IMR-90 (cell line): ENCODE measurements around the gene KCNH2. TPM values are rescaled to one million over a fixed set of nuclear protein-coding genes. Genes with fewer than 3 reads are reported as not detected.
"Not testable (repeated sequence)": the region's sequence is repeated elsewhere in the genome, so short reads cannot be mapped to it uniquely, and the experiment has no call there.

Source experiments
- ATAC-seq: fragments of 200-7000 bp; cut with Tn5 transposase; 2 replicates; pipeline ENCODE4 v1.9.1; 2020; ENCODE audit warnings: low read depth, mild to moderate bottlenecking, moderate library complexity
- BruUV-seq: library from RNA; stranded (reverse); fragments of 400-500 nt; replicated peaks from 2 replicates; lab custom pipeline; 2021; lab: Mats Ljungman, UMichigan
- CTCF ChIA-PET: fragments of 300-600 bp; formaldehyde crosslinking; extraction: SDS; loops from one replicate; lab custom pipeline; 2021; ENCODE audit warnings: antibody characterized with exemption; lab: Yijun Ruan, JAX
- POLR2A ChIA-PET: fragments of 300-600 bp; sonication (Branson Sonifier 250); formaldehyde crosslinking; loops from one replicate; lab custom pipeline; 2022; ENCODE audit warnings: antibody characterized with exemption; ENCODE audit not compliant: unreplicated experiment; lab: Charles Lee
- DNase-seq: peaks from one replicate; pipeline ENCODE4 v3.0.0; 2013
- H2AFZ ChIP-seq: replicated peaks from 2 replicates; pipeline ENCODE3; 2013; ENCODE audit warnings: low read length, mild to moderate bottlenecking; ENCODE audit not compliant: poor library complexity
- H2AK5ac ChIP-seq: 2 replicates; pipeline ENCODE4 v1.6.1; 2013; ENCODE audit warnings: low read depth, low read length, inconsistent platforms
- H2AK9ac ChIP-seq: replicated peaks from 2 replicates; pipeline ENCODE3; 2013; ENCODE audit warnings: mild to moderate bottlenecking, low read depth, low read length, moderate library complexity; ENCODE audit not compliant: poor library complexity
- H2BK120ac ChIP-seq: 2 replicates; pipeline ENCODE4 v1.6.1; 2013; ENCODE audit warnings: low read depth, low read length, inconsistent platforms
- H2BK15ac ChIP-seq: 3 replicates; pipeline ENCODE4 v1.6.1; 2013; ENCODE audit warnings: low read depth, low read length, inconsistent platforms
- H2BK20ac ChIP-seq: 2 replicates; pipeline ENCODE4 v1.6.1; 2013; ENCODE audit warnings: low read depth, mild to moderate bottlenecking, inconsistent platforms, low read length, moderate library complexity
- H2BK5ac ChIP-seq: 2 replicates; pipeline ENCODE4 v1.6.1; 2013; ENCODE audit warnings: mild to moderate bottlenecking, low read depth, low read length, inconsistent platforms; ENCODE audit not compliant: poor library complexity, severe bottlenecking
- H3K14ac ChIP-seq: replicated peaks from 2 replicates; pipeline ENCODE4 v1.6.1; 2013; ENCODE audit warnings: low read depth, low read length, inconsistent platforms
- H3K18ac ChIP-seq: 2 replicates; pipeline ENCODE4 v1.6.1; 2013; ENCODE audit warnings: low read depth, low read length, control low read depth
- H3K23ac ChIP-seq: 2 replicates; pipeline ENCODE4 v1.6.1; 2013; ENCODE audit warnings: low read depth, low read length, inconsistent platforms
- H3K27ac ChIP-seq: 2 replicates; pipeline ENCODE4 v1.5.1; 2013; ENCODE audit warnings: mild to moderate bottlenecking, control low read depth, low read length; ENCODE audit not compliant: insufficient read depth
- H3K27me3 ChIP-seq: 2 replicates; pipeline ENCODE4 v1.6.1; 2013; ENCODE audit warnings: low read length; ENCODE audit not compliant: control insufficient read depth, insufficient read depth
- H3K36me3 ChIP-seq: 2 replicates; pipeline ENCODE4 v1.6.1; 2013; ENCODE audit warnings: low read length, mixed read lengths; ENCODE audit not compliant: control insufficient read depth, insufficient read depth
- H3K4ac ChIP-seq: 2 replicates; pipeline ENCODE4 v1.6.1; 2013; ENCODE audit warnings: low read depth, low read length, inconsistent platforms
- H3K4me1 ChIP-seq: 2 replicates; pipeline ENCODE4 v1.6.1; 2013; ENCODE audit warnings: low read length, mixed read lengths; ENCODE audit not compliant: control insufficient read depth, insufficient read depth
- H3K4me2 ChIP-seq: 2 replicates; pipeline ENCODE4 v1.6.1; 2013; ENCODE audit warnings: low read depth, mild to moderate bottlenecking, control low read depth, low read length, moderate library complexity
- H3K4me3 ChIP-seq: 2 replicates; pipeline ENCODE4 v1.5.1; 2013; ENCODE audit warnings: low read depth, mild to moderate bottlenecking, control low read depth, low read length, moderate library complexity; ENCODE audit not compliant: insufficient read depth
- H3K56ac ChIP-seq: 2 replicates; pipeline ENCODE4 v1.6.1; 2013; ENCODE audit warnings: low read length, inconsistent platforms; ENCODE audit not compliant: insufficient read depth; ENCODE audit errors: extremely low read depth
- H3K79me1 ChIP-seq, 2 experiments: 2 replicates each; pipeline ENCODE4 v1.6.1; 2013; ENCODE audit warnings: low read length in 2 of 2, inconsistent platforms in 1 of 2, low read depth in 1 of 2
- H3K9ac ChIP-seq: 2 replicates; pipeline ENCODE4 v1.6.1; 2013; ENCODE audit warnings: low read depth, low read length, control low read depth
- H3K9me1 ChIP-seq: 2 replicates; pipeline ENCODE4 v1.6.1; 2013; ENCODE audit warnings: low read length, inconsistent platforms; ENCODE audit not compliant: insufficient read depth
- H3K9me3 ChIP-seq: 2 replicates; pipeline ENCODE4 v1.6.1; 2013; ENCODE audit warnings: low read length; ENCODE audit not compliant: control insufficient read depth, insufficient read depth
- H4K20me1 ChIP-seq: 2 replicates; pipeline ENCODE4 v1.6.1; 2013; ENCODE audit warnings: low read length, inconsistent platforms; ENCODE audit not compliant: insufficient read depth
- H4K5ac ChIP-seq: 2 replicates; pipeline ENCODE4 v1.6.1; 2013; ENCODE audit warnings: mild to moderate bottlenecking, low read depth, low read length, control low read depth
- H4K8ac ChIP-seq, 2 experiments: 2 replicates each; pipeline ENCODE4 v1.6.1; 2013; ENCODE audit warnings: low read depth in 2 of 2, low read length in 2 of 2, control low read depth in 1 of 2, inconsistent platforms in 1 of 2
- H4K91ac ChIP-seq: 2 replicates; pipeline ENCODE4 v1.6.1; 2013; ENCODE audit warnings: low read depth, low read length, inconsistent platforms; ENCODE audit not compliant: insufficient read depth
- WGBS, 2 experiments: methylation state at CpG; one replicate each; pipeline versions ENCODE4 v1.1.5 to v1.1.7; 2013; ENCODE audit warnings: missing lambda C conversion rate in 2 of 2; ENCODE audit not compliant: insufficient read length in 1 of 2; ENCODE audit errors: extremely low coverage in 2 of 2; 5-methylcytosine and 5-hydroxymethylcytosine counted together
- dilution Hi-C: fragments of 300-500 bp; cut with HindIII; formaldehyde crosslinking; loops from one replicate; pipeline ENCODE4 v1.14.3; 2018; ENCODE audit warnings: low sequenced_read_pairs; ENCODE audit not compliant: unreplicated experiment
- in situ Hi-C: fragments of 300-500 bp; cut with MboI; formaldehyde crosslinking; loops from 3 replicates; pipeline ENCODE4 v1.14.3; 2019; ENCODE audit warnings: low sequenced_read_pairs, inconsistent platforms, mixed read lengths
- intact Hi-C: fragments of 100-400 bp; cut with micrococcal nuclease; formaldehyde crosslinking; loops from 2 replicates; pipeline ENCODE4 v1.10.0; 2022
- polyA plus RNA-seq, 3 experiments: library from polyadenylated mRNA; depleted of rRNA; stranded (reverse); fragments of >200 nt; gene quantifications; 2 replicates each; pipeline ENCODE4 v1.2.3, GENCODE V29; 2012; ENCODE audit warnings: low replicate concordance in 1 of 3
- total RNA-seq: library from RNA; depleted of rRNA; stranded (reverse); fragments of >200 nt; gene quantifications from 2 replicates; pipeline ENCODE4 v1.2.3, GENCODE V29; 2012

KCNH2 gene
- total and polyA plus RNA-seq, 2 of the 4 experiments (the other 2 are of a cell fraction) = 0.90 to 2.1 TPM

GRCh38 chr7:150910305-150910995, 67.7 kb downstream of the KCNH2 start:
- H3K9me1 ChIP-seq, CTCF ChIA-PET, H2BK20ac ChIP-seq, H2BK120ac ChIP-seq, H3K4me1 ChIP-seq, H2BK15ac ChIP-seq, H2AK9ac ChIP-seq, H3K4me3 ChIP-seq, H3K4ac ChIP-seq, H2AK5ac ChIP-seq, H3K27ac ChIP-seq, H3K36me3 ChIP-seq, ATAC-seq, H4K5ac ChIP-seq, H3K79me1 ChIP-seq, H4K91ac ChIP-seq, in situ Hi-C loops, H3K9me3 ChIP-seq, DNase-seq, H4K20me1 ChIP-seq, H3K18ac ChIP-seq, H2AFZ ChIP-seq, H3K14ac ChIP-seq, BruUV-seq, H3K56ac ChIP-seq, H4K8ac ChIP-seq, H3K4me2 ChIP-seq, H3K9ac ChIP-seq, H3K23ac ChIP-seq, dilution Hi-C loops, intact Hi-C loops: not testable (repeated sequence)
- H3K27me3 ChIP-seq = peaks cover 21% of the 10 kb centered on the region; the same call in 1 of the 2 replicates
- POLR2A ChIA-PET = interaction anchor here (0.6 kb wide), 1 partner anchor 27 kb away, joined by 3 read pairs; no protein-coding TSS in a partner anchor
- H2BK5ac ChIP-seq = peak overlapping the region; percentile 36
- WGBS, 2 experiments = no CpG with 5 or more reads among the region's 8 CpGs
